ENCODE results near the gene LRRC32. TPM values are rescaled to one million over a fixed set of nuclear protein-coding genes. Genes with fewer than 3 reads are reported as not detected.

Gene LRRC32
- total RNA-seq, 1 donor from 2014 or later: 25.8 TPM

DNA sequence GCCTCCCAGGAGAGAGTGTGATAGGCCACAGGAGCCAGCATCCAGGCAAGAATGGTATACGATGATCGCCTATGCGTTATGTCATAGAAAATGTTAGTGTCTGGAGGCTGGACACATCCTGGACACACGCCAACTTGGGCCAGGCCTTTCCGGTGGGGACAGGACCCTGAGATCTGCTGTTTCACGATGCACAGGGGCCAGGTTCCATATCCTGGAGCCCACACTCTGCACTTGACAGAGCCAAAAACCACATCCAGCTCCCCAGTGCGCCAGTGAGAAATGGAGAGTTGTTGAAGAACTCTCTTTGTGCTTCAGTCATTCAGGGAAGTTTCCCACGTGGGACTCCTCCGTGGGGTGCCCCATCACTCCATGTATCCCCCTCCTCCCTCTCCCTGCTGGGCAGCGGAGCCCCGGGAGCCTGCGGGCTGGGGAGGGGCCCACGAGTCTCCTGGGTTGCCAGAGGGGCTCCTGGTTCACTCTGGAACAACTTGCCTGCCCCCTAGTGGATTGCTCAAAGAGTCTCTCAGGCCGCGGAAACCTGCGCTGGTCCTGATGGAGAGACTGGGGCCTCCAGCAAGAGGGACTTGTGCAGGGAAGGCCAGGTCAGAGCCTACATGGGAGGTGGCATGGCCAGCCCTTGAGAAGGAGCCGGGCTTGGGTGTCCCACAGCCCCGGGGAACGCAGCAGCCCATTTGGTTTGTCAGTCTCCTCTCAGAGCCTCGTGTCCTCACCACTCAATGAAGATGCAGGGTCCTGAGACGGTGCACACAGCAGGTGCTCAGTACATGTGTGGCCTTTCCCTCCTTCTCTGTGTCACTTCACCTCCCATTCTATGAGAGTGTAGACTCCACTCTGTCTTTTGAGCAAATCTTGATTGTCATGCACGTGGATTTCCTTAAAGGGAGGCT, 10.2 kb upstream of the LRRC32 start:
- DNase-seq (peak; percentile 62), ATAC-seq (ENCODE audit: low read depth) (peak; percentile 77)
- no peaks in the 10 kb centered on the region for H3K9me3 Mint-ChIP-seq
- no peak for TF ChIP-seq CTCF (IDR thresholded peaks at IDR 0.05)
- no peak overlapping the region for H3K4me3 Mint-ChIP-seq
- ChIA-PET CTCF (interaction anchor here (0.6 to 10.1 kb wide), 12 partner anchors 8 to 473 kb away, joined by 3 to 116 read pairs (median 4); no protein-coding TSS in a partner anchor), POLR2A (interaction anchor here (0.6 kb wide), 1 partner anchor 81 kb away, joined by 3 read pairs; no protein-coding TSS in a partner anchor)
- intact Hi-C loops (cut with micrococcal nuclease): loop anchor here (1.0 to 5.0 kb wide), 5 partner anchors 82 to 472 kb away; no protein-coding TSS in a partner anchor
- H3K27ac Mint-ChIP-seq: no peak overlapping the region
- peaks cover 37% of the 10 kb centered on the region for H3K27me3 Mint-ChIP-seq
- H3K36me3 Mint-ChIP-seq (ENCODE audit: low read depth): no peaks in the 10 kb centered on the region
- H3K4me1 Mint-ChIP-seq: peaks cover 50% of the 10 kb centered on the region

- ChIA-PET POLR2A (interaction anchor here (0.7 kb wide), 1 partner anchor 8 kb away, joined by 3 read pairs; the partner anchor contains the start of gene LRRC32), CTCF (interaction anchor here (10.1 kb wide), 1 partner anchor 79 kb away, joined by 116 read pairs; no protein-coding TSS in a partner anchor)
- peaks cover 27% of the 10 kb centered on the region for H3K27me3 Mint-ChIP-seq
- ATAC-seq (ENCODE audit: low read depth) (no peak), DNase-seq (no peak)
- H3K9me3 Mint-ChIP-seq: no peaks in the 10 kb centered on the region
- H3K36me3 Mint-ChIP-seq (ENCODE audit: low read depth): no peaks in the 10 kb centered on the region
- no peak overlapping the region for H3K4me3 Mint-ChIP-seq
- peaks cover 63% of the 10 kb centered on the region for H3K4me1 Mint-ChIP-seq
- TF ChIP-seq CTCF (IDR thresholded peaks at IDR 0.05): no peak
- H3K27ac Mint-ChIP-seq: peak overlapping the region; percentile 2
- intact Hi-C loops (cut with micrococcal nuclease): loop anchor here (10.0 kb wide), 1 partner anchor 784 kb away; no protein-coding TSS in a partner anchor
Measured at GRCh38 chr11:76678321-76678720, 7.8 kb upstream of the LRRC32 start.

- ChIA-PET CTCF (interaction anchor here (10.1 kb wide), 1 partner anchor 78 kb away, joined by 116 read pairs; no protein-coding TSS in a partner anchor), POLR2A (interaction anchor here (1.0 kb wide), 1 partner anchor 79 kb away, joined by 4 read pairs; no protein-coding TSS in a partner anchor)
- ATAC-seq (ENCODE audit: low read depth) (no peak), DNase-seq (no peak)
- peak overlapping the region; percentile 18 for H3K27ac Mint-ChIP-seq
- intact Hi-C loops (cut with micrococcal nuclease): loop anchor here (10.0 kb wide), 1 partner anchor 783 kb away; no protein-coding TSS in a partner anchor
- no peak overlapping the region for H3K4me3 Mint-ChIP-seq
- H3K9me3 Mint-ChIP-seq: no peaks in the 10 kb centered on the region
- no peak for TF ChIP-seq CTCF (IDR thresholded peaks at IDR 0.05)
- peaks cover 63% of the 10 kb centered on the region for H3K4me1 Mint-ChIP-seq
- peaks cover 24% of the 10 kb centered on the region for H3K27me3 Mint-ChIP-seq
- H3K36me3 Mint-ChIP-seq (ENCODE audit: low read depth): no peaks in the 10 kb centered on the region
Measured at GRCh38 chr11:76677458-76677765, 6.9 kb upstream of the LRRC32 start.

DNA sequence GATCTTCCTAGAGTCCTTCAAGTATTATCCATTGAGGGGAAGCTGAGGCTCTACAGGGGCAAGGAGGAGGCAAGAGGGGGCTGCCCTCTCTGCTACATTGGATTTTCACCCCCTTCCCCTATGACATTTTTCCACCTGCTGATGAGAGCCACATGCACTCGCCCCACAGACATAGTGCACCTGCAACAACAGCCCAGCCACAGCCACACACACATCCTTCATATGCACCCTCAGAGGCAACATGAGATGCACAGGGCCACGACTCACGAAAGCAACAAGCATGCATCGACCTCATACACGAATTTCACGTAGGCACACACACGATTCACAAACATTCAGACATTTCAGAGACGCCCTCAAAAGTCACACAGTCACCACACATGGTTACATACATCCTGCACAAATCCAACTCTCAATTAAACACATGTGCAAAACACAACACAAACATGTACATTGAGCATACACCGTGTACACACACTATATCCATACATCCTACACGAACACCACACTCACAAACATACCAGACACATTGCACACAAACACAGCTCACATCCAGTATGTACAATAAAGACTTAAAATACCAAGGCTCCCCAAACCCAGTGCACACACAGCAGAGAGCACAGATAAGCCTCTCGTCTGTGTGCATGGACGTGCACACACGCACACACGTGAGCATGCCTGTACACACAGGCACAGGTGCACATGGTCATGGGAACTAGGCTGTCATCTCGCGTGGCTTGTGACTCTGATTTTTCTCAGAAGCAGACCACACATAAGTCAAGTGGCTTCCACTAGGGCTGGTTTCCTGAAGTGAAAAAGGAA, 6.3 kb upstream of the LRRC32 start:
- peaks cover 24% of the 10 kb centered on the region for H3K27me3 Mint-ChIP-seq
- ATAC-seq (ENCODE audit: low read depth): no peak
- intact Hi-C loops (cut with micrococcal nuclease): loop anchor here (1.0 to 10.0 kb wide), 2 partner anchors 470 to 782 kb away; no protein-coding TSS in a partner anchor
- peaks cover 66% of the 10 kb centered on the region for H3K4me1 Mint-ChIP-seq
- POLR2A ChIA-PET: interaction anchor here (1.0 to 7.9 kb wide), 2 partner anchors 48 to 78 kb away, joined by 4 to 193 read pairs; no protein-coding TSS in a partner anchor
- CTCF ChIA-PET: interaction anchor here (1.1 to 10.1 kb wide), 3 partner anchors 78 to 93 kb away, joined by 3 to 116 read pairs (median 62); no protein-coding TSS in a partner anchor
- DNase-seq: no peak
- no peaks in the 10 kb centered on the region for H3K36me3 Mint-ChIP-seq (ENCODE audit: low read depth)
- TF ChIP-seq CTCF (IDR thresholded peaks at IDR 0.05): no peak
- H3K4me3 Mint-ChIP-seq: no peak overlapping the region
- H3K27ac Mint-ChIP-seq: peak overlapping the region; percentile 5
- H3K9me3 Mint-ChIP-seq: no peaks in the 10 kb centered on the region

Data from activated B cell treated with CpG ODN at 0.5 μM for 24 hours (primary cell).